Fibroblast of lung (primary cell): ENCODE measurements around the gene ANKS1A.

ENCODE experiments used
- CTCF ChIP-seq, 2 donors: IDR thresholded peaks in 1 of 2; conservative IDR thresholded peaks in 1 of 2; 1 replicate in 1 of 2; 2 replicates in 1 of 2; pipeline ENCODE4 v1.5.1; 2011 to 2012; ENCODE audit warnings: low read length in 2 of 2, control low read depth in 1 of 2, inconsistent platforms in 1 of 2, low read depth in 1 of 2, mild to moderate bottlenecking in 1 of 2
- EZH2 ChIP-seq: IDR thresholded peaks from 2 replicates; pipeline ENCODE4 v1.5.1; 2012; ENCODE audit warnings: low read length, control low read depth, mild to moderate bottlenecking; ENCODE audit errors: missing control alignments

- TF ChIP-seq CTCF (conservative IDR thresholded peaks at IDR 0.05 in 1 of 2, IDR thresholded peaks at IDR 0.05 in 1 of 2; ENCODE audit: low read depth in 1 of 2, low read length in 2 of 2) (no peak), EZH2 (no peak)
These were observed 178.2 kb downstream of the ANKS1A start for GRCh38 chr6:35067234-35067633.
